H9 (cell line): ENCODE results near the gene ACAD8. TPM values are rescaled to one million over a fixed set of nuclear protein-coding genes. Genes with fewer than 3 reads are reported as not detected.

Experiments
- DNase-seq: peaks from one replicate; pipeline ENCODE4 v3.0.0-alpha.2; 2017
- H2AFZ ChIP-seq: one replicate; pipeline ENCODE4 v1.6.1; 2013; ENCODE audit warnings: mild to moderate bottlenecking, low read length, control low read depth, moderate library complexity
- H2AK5ac ChIP-seq: 2 replicates; pipeline ENCODE4 v1.6.1; 2013; ENCODE audit warnings: low read length, control low read depth, mixed read lengths; ENCODE audit not compliant: insufficient read length
- H2BK120ac ChIP-seq: one replicate; pipeline ENCODE4 v1.6.1; 2013; ENCODE audit warnings: low read depth, mild to moderate bottlenecking, low read length, control low read depth, inconsistent platforms; ENCODE audit not compliant: poor library complexity, severe bottlenecking
- H2BK12ac ChIP-seq: 2 replicates; pipeline ENCODE4 v1.6.1; 2013; ENCODE audit warnings: low read length, control low read depth, mixed read lengths, low read depth; ENCODE audit not compliant: insufficient read length
- H2BK15ac ChIP-seq: 2 replicates; pipeline ENCODE4 v1.6.1; 2013; ENCODE audit warnings: low read depth, low read length, control low read depth
- H2BK20ac ChIP-seq: one replicate; pipeline ENCODE4 v1.6.1; 2013; ENCODE audit warnings: low read depth, mild to moderate bottlenecking, low read length, control low read depth, inconsistent platforms; ENCODE audit not compliant: poor library complexity, severe bottlenecking
- H2BK5ac ChIP-seq: 2 replicates; pipeline ENCODE4 v1.6.1; 2013; ENCODE audit warnings: low read length, control low read depth, mixed read lengths; ENCODE audit not compliant: insufficient read length
- H3K14ac ChIP-seq: 2 replicates; pipeline ENCODE4 v1.6.1; 2013; ENCODE audit warnings: low read length, control low read depth; ENCODE audit not compliant: insufficient read depth
- H3K18ac ChIP-seq: 2 replicates; pipeline ENCODE4 v1.6.1; 2013; ENCODE audit warnings: low read depth, mild to moderate bottlenecking, mixed read lengths, low read length, control low read depth; ENCODE audit not compliant: insufficient read length
- H3K23ac ChIP-seq: 2 replicates; pipeline ENCODE4 v1.6.1; 2013; ENCODE audit warnings: low read length, control low read depth, mixed read lengths, low read depth; ENCODE audit not compliant: insufficient read length
- H3K23me2 ChIP-seq: 2 replicates; pipeline ENCODE4 v1.6.1; 2013; ENCODE audit warnings: low read depth, mild to moderate bottlenecking, mixed read lengths, low read length, control low read depth; ENCODE audit not compliant: insufficient read length, poor library complexity, severe bottlenecking
- H3K27ac ChIP-seq: 2 replicates; pipeline ENCODE4 v1.5.1; 2013; ENCODE audit warnings: low read length, control low read depth, mixed read lengths, low read depth; ENCODE audit not compliant: insufficient read length
- H3K27me3 ChIP-seq: 2 replicates; pipeline ENCODE4 v1.6.1; 2013; ENCODE audit warnings: low read length, control low read depth, inconsistent platforms; ENCODE audit not compliant: insufficient read depth
- H3K4ac ChIP-seq: 2 replicates; pipeline ENCODE4 v1.6.1; 2013; ENCODE audit warnings: low read depth, mild to moderate bottlenecking, control low read depth, inconsistent platforms, low read length, moderate library complexity
- H3K4me1 ChIP-seq: 2 replicates; pipeline ENCODE4 v1.6.1; 2013; ENCODE audit warnings: low read length, control low read depth, inconsistent platforms; ENCODE audit not compliant: insufficient read depth
- H3K4me2 ChIP-seq: 2 replicates; pipeline ENCODE4 v1.6.1; 2013; ENCODE audit warnings: low read length, control low read depth, mixed read lengths; ENCODE audit not compliant: insufficient read length, insufficient read depth
- H3K56ac ChIP-seq: 2 replicates; pipeline ENCODE4 v1.6.1; 2013; ENCODE audit warnings: low read depth, mild to moderate bottlenecking, mixed read lengths, low read length, control low read depth; ENCODE audit not compliant: insufficient read length
- H3K79me1 ChIP-seq: 2 replicates; pipeline ENCODE4 v1.6.1; 2013; ENCODE audit warnings: low read depth, mild to moderate bottlenecking, moderate library complexity, low read length, control low read depth, inconsistent platforms; ENCODE audit not compliant: insufficient read depth, poor library complexity, severe bottlenecking
- H3K79me2 ChIP-seq: 2 replicates; pipeline ENCODE4 v1.6.1; 2013; ENCODE audit warnings: low read length, control low read depth, inconsistent platforms; ENCODE audit not compliant: insufficient read depth
- H3K9ac ChIP-seq: 2 replicates; pipeline ENCODE4 v1.6.1; 2013; ENCODE audit warnings: low read length, control low read depth, mixed read lengths; ENCODE audit not compliant: insufficient read length; ENCODE audit errors: extremely low read depth
- H3K9me3 ChIP-seq: one replicate; pipeline ENCODE4 v1.6.1; 2013; ENCODE audit warnings: low read depth, low read length, inconsistent platforms; ENCODE audit not compliant: control insufficient read depth
- H3T11ph ChIP-seq: one replicate; pipeline ENCODE4 v1.6.1; 2013; ENCODE audit warnings: mild to moderate bottlenecking, low read length, control low read depth, inconsistent platforms
- H4K20me1 ChIP-seq: one replicate; pipeline ENCODE4 v1.6.1; 2013; ENCODE audit not compliant: control insufficient read depth, insufficient read length, insufficient read depth
- H4K5ac ChIP-seq: 2 replicates; pipeline ENCODE4 v1.6.1; 2013; ENCODE audit warnings: low read depth, mild to moderate bottlenecking, mixed read lengths, low read length, control low read depth; ENCODE audit not compliant: insufficient read length
- H4K8ac ChIP-seq: replicated peaks from 2 replicates; pipeline ENCODE4 v1.6.1; 2013; ENCODE audit warnings: low read length, control low read depth, mixed read lengths, low read depth; ENCODE audit not compliant: insufficient read length
- H4K91ac ChIP-seq: 2 replicates; pipeline ENCODE4 v1.6.1; 2013; ENCODE audit warnings: low read depth, mild to moderate bottlenecking, moderate library complexity, mixed read lengths, low read length, control low read depth; ENCODE audit not compliant: insufficient read length
- H3K27ac Mint-ChIP-seq, 3 experiments: 2 replicates in 2 of 3; 3 replicates in 1 of 3; pipeline ENCODE4 v1.8.0; 2020 to 2021; ENCODE audit warnings: mixed read lengths in 3 of 3, mild to moderate bottlenecking in 1 of 3, moderate library complexity in 1 of 3
- H3K27me3 Mint-ChIP-seq: 2 replicates; pipeline ENCODE4 v1.8.0; 2021; ENCODE audit warnings: low read depth, mild to moderate bottlenecking, moderate library complexity, mixed read lengths
- H3K36me3 Mint-ChIP-seq, 3 experiments: 2 replicates in 2 of 3; 3 replicates in 1 of 3; pipeline ENCODE4 v1.8.0; 2020 to 2021; ENCODE audit warnings: low read depth in 3 of 3, mixed read lengths in 3 of 3; ENCODE audit not compliant: insufficient read depth in 1 of 3
- H3K4me1 Mint-ChIP-seq, 2 experiments: 2 replicates each; pipeline ENCODE4 v1.8.0; 2020; ENCODE audit warnings: mixed read lengths in 2 of 2
- H3K4me3 Mint-ChIP-seq, 2 experiments: 2 replicates in 1 of 2; 3 replicates in 1 of 2; pipeline ENCODE4 v1.8.0; 2020 to 2021; ENCODE audit warnings: mild to moderate bottlenecking in 2 of 2, mixed read lengths in 2 of 2, moderate library complexity in 1 of 2
- H3K9me3 Mint-ChIP-seq, 2 experiments: 2 replicates in 1 of 2; 3 replicates in 1 of 2; pipeline ENCODE4 v1.8.0; 2020; ENCODE audit warnings: mild to moderate bottlenecking in 2 of 2, mixed read lengths in 2 of 2, moderate library complexity in 1 of 2
- WGBS: extraction: QIAGEN DNeasy Blood & Tissue Kit; methylation state at CpG from one replicate; pipeline ENCODE4 v1.1.7; 2013; ENCODE audit warnings: missing lambda C conversion rate, low lambda C conversion rate, mixed read lengths; ENCODE audit not compliant: insufficient read length; ENCODE audit errors: extremely low coverage; 5-methylcytosine and 5-hydroxymethylcytosine counted together
- total RNA-seq: library from RNA; stranded (reverse); gene quantifications from 2 replicates; pipeline ENCODE4 v1.2.1, GENCODE V29; 2021
- TF ChIP-seq, protein P1 (sequence below): fragments of 200-600 bp; sonication (generic); conservative IDR thresholded peaks from 3 replicates; pipeline ENCODE4 v1.8.0; 2021; ENCODE audit warnings: antibody characterized with exemption, mild to moderate bottlenecking

The ACAD8 gene
- total RNA-seq, 1 experiment from 2014 or later, result 46.8 TPM

DNA sequence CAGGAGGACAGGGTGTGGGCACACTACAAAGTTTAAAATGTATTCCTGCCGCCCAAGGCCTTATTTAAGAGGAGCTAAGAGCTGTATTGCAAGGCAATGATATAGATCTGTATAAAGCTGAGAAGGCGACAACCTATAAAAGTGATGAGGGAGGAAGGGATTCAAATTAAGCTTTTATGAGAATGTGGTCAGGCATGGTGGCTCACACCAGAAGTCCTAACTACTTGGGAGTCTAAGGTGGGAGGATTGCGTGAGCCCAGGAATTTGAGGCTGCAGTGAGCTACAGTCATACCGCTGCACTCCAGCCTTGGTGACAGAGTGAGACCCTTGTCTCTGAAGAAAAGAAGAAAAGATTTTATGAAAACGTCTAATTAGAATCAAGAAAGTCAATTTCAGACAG is 13.1 kb downstream of the ACAD8 start:
- no peaks in the 10 kb centered on the region for H3K9me3 Mint-ChIP-seq
- no peak overlapping the region for H4K8ac ChIP-seq
- H2BK15ac ChIP-seq, result no peak overlapping the region
- H3K23ac ChIP-seq, result no peak overlapping the region
- no peaks in the 10 kb centered on the region for H4K20me1 ChIP-seq
- no peaks in the 10 kb centered on the region for H3K23me2 ChIP-seq
- no peak overlapping the region for H2BK12ac ChIP-seq
- no peaks in the 10 kb centered on the region for H3K9me3 ChIP-seq
- no peak overlapping the region for H4K5ac ChIP-seq
- no peak overlapping the region for H2AFZ ChIP-seq
- no peak overlapping the region for H3K18ac ChIP-seq
- H3K56ac ChIP-seq, result no peak overlapping the region
- H3K27me3 Mint-ChIP-seq, result no peaks in the 10 kb centered on the region
- no peak overlapping the region for H2BK20ac ChIP-seq
- H2BK5ac ChIP-seq, result no peak overlapping the region
- H3K27me3 ChIP-seq, result no peaks in the 10 kb centered on the region
- H3K4ac ChIP-seq, result no peak overlapping the region
- H3K9ac ChIP-seq, result no peak overlapping the region
- no peak overlapping the region for H4K91ac ChIP-seq
- H2BK120ac ChIP-seq, result no peak overlapping the region
- no peak overlapping the region for H2AK5ac ChIP-seq
- no peak overlapping the region for H3T11ph ChIP-seq
- H3K4me2 ChIP-seq, result no peak overlapping the region
- DNase-seq, result no peak
- no peak overlapping the region for H3K4me3 Mint-ChIP-seq
- peaks cover 5 to 36% (median 19%) of the 10 kb centered on the region in 3 experiments; a peak in 5 of 7 replicates for H3K36me3 Mint-ChIP-seq
- H3K27ac Mint-ChIP-seq, result peak overlapping the region in 2 of 3 experiments; percentile 27; a peak in 3 of 7 replicates
- H3K79me2 ChIP-seq, result peaks cover 2% of the 10 kb centered on the region; the same call in 1 of the 2 replicates
- H3K14ac ChIP-seq, result no peak overlapping the region
- no CpG with 5 or more reads among the region's 5 CpGs for WGBS
- peaks cover 16% of the 10 kb centered on the region for H3K4me1 ChIP-seq
- TF ChIP-seq, protein P1, sequence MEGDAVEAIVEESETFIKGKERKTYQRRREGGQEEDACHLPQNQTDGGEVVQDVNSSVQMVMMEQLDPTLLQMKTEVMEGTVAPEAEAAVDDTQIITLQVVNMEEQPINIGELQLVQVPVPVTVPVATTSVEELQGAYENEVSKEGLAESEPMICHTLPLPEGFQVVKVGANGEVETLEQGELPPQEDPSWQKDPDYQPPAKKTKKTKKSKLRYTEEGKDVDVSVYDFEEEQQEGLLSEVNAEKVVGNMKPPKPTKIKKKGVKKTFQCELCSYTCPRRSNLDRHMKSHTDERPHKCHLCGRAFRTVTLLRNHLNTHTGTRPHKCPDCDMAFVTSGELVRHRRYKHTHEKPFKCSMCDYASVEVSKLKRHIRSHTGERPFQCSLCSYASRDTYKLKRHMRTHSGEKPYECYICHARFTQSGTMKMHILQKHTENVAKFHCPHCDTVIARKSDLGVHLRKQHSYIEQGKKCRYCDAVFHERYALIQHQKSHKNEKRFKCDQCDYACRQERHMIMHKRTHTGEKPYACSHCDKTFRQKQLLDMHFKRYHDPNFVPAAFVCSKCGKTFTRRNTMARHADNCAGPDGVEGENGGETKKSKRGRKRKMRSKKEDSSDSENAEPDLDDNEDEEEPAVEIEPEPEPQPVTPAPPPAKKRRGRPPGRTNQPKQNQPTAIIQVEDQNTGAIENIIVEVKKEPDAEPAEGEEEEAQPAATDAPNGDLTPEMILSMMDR, result no peak
- H3K79me1 ChIP-seq, result no peaks in the 10 kb centered on the region
- H3K4me1 Mint-ChIP-seq, result peaks cover 39 to 44% of the 10 kb centered on the region in 2 experiments
- H3K27ac ChIP-seq, result no peak overlapping the region
